Non-pigmented ciliary epithelial cell (primary cell): ENCODE data around the gene MTA3.

ENCODE experiments used
- DNase-seq: peaks from one replicate; pipeline ENCODE4 v3.0.0-alpha.2; 2010; ENCODE audit warnings: low read depth

The MTA3 gene

GRCh38 chr2:42762823-42763804 is 194.7 kb downstream of the MTA3 start:
- DNase-seq = no peak

DNA sequence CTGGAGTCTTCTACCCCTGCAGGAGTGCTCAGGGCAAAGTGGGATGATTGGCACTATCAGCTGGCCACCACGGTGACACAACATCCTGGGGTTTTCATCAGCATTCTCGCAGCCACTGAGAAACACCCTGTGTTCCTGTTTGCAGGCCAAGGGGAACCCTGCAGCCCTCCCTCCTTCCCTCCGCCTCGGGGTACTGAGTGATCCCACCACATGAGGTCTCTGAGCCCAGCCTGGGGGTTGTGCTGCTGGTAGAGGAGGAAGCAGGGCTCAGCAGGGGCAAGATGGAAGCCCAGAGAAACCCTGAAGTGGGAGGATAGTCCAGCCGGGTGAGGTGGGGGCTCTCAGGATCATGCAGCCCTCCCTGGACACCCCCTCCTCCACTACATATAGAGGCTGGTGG is 195.7 kb downstream of the MTA3 start, which contains the start of gene OXER1:
Gene OXER1, minus strand, starts transcription at position 40 of the 400 bp plus-strand sequence. CDS start 73 bp downstream, outside the sequence.
- no peak for DNase-seq

DNA sequence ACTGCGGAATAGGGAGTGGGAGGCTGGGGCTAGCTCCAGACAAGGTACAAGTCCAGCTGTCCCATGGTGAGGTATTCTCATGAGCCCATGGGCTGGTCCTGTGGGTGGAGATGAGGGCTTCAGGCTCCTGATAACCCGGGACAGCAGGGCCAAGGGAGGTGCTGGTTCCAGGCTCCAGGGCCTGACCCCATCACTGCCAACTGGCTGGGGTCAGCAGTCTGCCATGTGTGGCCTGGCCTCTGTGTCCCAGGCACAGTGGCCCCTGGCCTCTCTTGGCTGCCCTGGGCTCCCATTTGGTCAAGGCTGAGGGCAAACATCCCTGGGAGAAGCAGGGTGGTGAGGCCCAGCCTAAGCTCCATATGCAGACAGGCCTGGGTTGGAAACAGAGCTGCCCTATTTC is 196.5 kb downstream of the MTA3 start:
- no peak for DNase-seq

DNA sequence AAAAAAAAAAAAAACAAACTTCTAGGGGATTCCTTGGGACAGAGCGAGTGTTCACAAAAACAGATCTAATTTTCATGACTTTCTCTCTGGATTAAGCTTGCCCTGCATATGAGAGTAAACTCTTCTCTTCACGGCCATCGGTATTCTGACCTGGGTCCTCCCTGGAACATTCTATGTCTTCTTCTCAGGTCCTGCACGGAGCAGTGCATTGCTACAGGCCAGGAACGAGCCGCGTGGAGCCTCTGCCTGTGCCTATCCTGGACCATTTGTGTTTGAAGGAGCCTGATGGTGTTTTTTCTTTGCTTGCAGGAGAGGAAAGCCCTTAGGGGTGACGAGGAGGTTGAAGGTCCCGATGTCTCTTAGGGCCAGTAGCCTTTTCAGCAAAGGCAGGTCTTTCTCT is 197.3 kb downstream of the MTA3 start:
- DNase-seq = no peak

DNA sequence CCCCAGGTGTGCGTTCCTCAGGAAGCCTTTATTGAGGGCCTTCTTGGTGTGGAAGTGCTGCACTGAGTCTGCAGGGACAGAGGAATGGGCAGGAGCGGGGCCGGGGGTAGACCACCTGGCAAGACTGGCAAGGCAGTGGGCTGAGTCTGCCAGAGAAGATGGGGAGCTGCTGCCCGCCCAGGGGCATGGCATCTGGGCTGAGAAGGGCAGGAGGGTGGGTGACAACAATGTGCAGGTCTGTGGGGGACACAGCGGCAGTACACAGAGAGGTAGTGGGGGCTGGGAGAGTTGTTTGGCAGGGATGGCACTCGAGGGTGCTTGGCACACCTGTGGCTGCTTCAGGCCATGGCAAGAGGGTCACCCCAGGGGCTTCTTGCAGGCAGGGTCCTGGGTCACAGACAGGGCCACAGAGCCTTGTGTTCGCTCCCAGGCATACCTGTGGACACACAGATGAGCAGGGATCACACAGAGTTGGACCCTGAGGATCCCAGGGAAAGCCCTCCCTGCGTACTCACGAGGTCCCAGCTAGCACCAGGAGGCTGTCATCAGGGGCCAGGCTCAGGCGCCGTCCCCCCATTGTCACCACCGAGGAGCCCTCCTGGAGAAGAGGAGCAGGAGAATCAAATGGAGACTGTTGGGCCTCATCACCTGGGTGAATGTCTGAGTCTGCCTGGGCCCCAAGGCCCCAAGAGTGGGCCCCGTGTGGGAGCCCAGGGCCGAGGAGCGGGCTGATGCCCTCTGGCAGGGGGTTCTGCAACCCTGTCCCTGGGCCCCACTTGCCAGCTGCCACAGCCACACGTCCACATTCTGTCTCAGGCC is 198.9 kb downstream of the MTA3 start:
- DNase-seq = no peak

- DNase-seq = no peak
Observed at GRCh38 chr2:42767899-42768705, 199.7 kb downstream of the MTA3 start.

DNA sequence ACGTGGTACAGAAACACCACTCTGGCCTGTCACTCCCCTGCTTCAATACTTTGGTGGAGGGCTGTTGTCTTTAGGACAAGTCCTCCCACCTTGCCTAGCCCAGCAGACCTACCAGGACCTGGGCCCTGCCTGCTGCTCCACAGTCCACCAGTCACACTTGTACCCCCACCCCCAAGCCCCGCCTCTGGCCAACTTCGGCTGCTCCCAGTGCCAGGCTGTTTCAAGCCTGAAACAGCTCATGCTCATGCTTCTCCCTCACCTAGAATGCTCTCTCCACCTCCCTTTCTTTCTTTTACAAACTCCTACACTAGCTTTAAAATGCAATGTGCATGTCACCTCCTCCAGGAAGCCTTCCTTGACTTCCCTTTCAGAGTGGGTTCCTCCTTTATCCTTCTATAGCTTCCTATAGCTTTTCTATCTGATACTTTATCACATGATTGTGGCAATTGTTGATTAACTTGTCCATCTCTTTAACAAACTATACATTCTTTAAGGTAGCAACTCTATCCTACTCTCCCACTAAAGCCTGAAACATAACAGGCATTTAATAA is 200.3 kb downstream of the MTA3 start:
- no peak for DNase-seq

- DNase-seq = no peak
Observed at GRCh38 chr2:42769583-42770287, 201.3 kb downstream of the MTA3 start.

DNA sequence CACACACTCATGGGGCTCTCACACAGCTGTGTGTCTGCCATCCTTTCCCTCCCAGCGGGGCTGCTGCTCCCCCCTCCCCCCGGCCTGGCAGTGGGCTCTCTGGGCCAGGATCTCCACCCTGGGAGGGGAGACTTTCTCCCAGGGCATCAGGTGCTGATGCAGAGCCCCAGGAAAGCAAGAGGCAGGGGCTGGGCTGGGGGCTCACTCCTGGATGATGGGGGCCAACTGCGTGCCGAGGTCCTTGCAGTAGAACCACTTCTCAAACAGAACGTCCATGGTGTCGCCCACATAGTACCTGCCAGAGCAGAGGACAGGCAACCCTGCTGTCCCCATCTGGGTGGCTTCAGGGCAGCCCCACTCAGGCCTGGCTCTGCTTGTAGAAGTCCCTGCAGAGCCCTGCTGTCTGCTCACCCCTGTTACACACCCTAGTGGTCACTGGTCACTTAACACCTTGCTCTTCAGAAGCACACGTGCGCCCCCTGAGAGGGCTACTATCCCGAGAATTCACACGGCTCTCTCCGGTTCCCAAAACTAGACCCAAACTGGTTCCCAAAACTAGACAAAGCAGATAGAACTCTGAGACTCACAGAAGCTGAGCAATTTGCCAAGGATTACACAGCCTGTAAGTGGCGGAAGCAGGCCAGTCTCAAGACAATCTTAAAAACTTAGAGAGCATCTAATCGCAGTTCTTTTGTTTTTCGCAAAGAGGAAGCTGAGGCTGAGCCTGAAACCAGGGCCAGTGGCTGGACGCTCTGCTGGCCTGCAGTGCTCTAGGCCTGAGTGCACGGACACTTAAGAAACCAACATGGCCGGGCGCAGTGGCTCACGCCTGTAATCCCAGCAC is 202.1 kb downstream of the MTA3 start:
- peak; percentile 13 for DNase-seq

DNA sequence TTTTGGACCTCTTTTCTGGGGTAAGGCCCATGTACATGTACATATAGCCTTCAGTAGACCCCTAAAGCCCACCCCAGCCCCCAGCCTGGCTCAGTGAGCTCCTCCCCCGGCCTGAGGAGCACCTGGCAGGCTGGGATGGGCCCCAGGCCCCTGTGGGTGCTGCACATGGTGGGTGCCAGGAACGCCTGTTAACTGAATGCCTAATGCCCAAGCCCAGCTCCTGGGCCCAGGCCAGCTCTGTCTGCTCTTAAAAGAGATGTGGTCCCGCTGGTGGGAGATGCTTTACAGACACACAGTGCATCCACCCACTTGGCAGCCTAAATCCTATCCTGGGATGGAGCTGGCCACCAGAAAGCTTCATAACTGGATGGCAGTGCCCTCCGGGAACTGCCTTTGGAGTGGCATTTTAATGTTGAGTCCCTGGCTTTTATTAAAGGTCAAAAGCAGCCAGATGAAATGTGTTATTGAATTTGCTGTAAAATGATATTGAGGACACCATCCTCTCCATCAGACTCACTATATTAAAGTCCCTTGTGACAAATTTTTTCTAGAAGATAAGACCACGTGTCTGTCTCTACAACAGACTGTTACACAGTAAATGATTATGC is 203.2 kb downstream of the MTA3 start:
- DNase-seq = no peak

DNA sequence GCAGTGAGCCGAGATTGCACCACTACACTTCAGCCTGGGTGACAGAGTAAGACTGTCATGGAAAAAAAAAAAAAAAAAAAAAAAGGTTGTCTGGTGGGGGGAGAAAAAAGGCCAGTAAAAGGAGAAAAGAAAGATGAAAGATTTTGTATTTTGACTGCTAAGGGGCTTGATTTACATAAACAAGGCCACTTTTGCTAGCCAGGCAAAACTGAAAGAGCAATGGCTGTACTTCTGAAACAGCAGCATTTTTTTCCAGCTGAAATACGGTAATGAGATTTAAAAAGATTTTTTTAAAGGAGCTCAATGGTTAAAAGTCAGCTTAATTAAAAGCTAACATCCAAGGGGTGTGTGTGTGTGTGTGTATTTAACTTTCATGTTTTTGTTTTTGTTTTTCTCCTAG is 206.8 kb downstream of the MTA3 start:
- DNase-seq = no peak

GRCh38 chr2:42775810-42776209 is 207.4 kb downstream of the MTA3 start:
- no peak for DNase-seq

GRCh38 chr2:42777883-42778805 is 209.7 kb downstream of the MTA3 start:
- DNase-seq = no peak

- DNase-seq = no peak
Observed at GRCh38 chr2:42781181-42781580, 212.7 kb downstream of the MTA3 start.

GRCh38 chr2:42783511-42783910 is 215.1 kb downstream of the MTA3 start:
- DNase-seq = no peak

- no peak for DNase-seq
Observed at GRCh38 chr2:42784204-42784880, 215.9 kb downstream of the MTA3 start.

- DNase-seq = no peak
Observed at GRCh38 chr2:42786561-42787345, 218.3 kb downstream of the MTA3 start.
